ENCODE data around the gene ELOVL6. TPM values are rescaled to one million over a fixed set of nuclear protein-coding genes. Genes with fewer than 3 reads are reported as not detected.
"Not testable (repeated sequence)": the region's sequence is repeated elsewhere in the genome, so short reads cannot be mapped to it uniquely, and the experiment has no call there.

ELOVL6 gene
- total RNA-seq, 1 donor from 2014 or later, result 15.6 TPM

DNA sequence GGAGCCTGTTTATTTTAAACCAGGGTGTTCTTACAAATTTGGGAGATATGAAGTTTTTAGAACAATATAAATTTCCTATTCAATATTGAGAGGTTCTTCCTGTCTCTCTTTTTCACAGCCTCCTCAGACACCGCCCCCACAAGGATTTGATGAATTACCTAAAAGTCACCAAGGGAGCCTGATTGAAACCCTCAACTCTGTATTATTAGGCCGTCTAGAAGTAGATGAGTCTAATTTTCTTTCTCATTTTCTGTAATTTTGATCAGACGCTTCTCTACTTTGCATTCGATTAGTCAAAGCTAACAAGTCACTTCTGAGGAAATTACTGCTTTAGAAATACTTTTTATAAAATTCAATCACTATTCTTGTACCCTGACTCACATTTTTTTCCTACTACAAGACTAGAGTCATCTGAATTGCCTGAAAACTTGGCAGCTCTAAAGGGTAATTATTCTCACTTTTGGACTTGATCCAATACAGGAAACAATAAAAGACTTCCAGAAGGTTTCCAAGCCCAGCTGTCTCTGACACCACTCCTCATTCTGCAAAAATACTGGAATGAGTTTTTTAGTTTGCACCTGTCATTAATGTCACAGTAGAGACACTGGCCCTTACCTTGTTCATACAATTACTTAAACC is 111.2 kb downstream of the ELOVL6 start:
- Mint-ChIP-seq H3K36me3 (ENCODE audit: low read depth) (peaks cover 13% of the 10 kb centered on the region), H3K27ac (peak overlapping the region; percentile 53), H3K4me3 (no peak overlapping the region), H3K9me3 (peaks cover 15% of the 10 kb centered on the region), H3K27me3 (no peaks in the 10 kb centered on the region), H3K4me1 (peaks cover 52% of the 10 kb centered on the region)
- intact Hi-C loops (cut with micrococcal nuclease), result no loop called here
- no peak for DNase-seq

DNA sequence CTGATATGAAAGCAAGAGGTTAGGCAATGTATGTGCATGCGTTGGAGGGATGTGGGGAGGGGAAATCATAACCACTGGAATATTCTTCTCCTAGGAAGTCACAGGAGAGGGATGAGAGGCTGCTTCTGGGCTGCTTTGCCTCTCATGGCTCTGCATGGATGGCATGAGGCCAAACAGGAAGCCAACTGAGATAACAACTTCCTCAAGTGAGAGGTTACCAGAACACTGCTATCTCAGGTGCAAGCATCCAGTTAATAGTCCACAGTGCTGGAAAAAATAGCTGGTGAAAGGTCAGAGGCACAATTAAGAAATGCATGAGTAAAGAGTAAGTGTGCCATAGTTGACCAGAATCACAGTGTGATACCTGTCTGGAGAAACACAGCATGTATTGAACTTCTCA is 113.3 kb downstream of the ELOVL6 start:
- Mint-ChIP-seq H3K4me1 (peaks cover 41% of the 10 kb centered on the region), H3K36me3 (ENCODE audit: low read depth) (peaks cover 20% of the 10 kb centered on the region), H3K9me3 (peaks cover 15% of the 10 kb centered on the region), H3K27me3 (no peaks in the 10 kb centered on the region), H3K4me3 (no peak overlapping the region), H3K27ac (peak overlapping the region; percentile 49)
- peak; percentile 69 for DNase-seq
- intact Hi-C loops (cut with micrococcal nuclease), result no loop called here

DNA sequence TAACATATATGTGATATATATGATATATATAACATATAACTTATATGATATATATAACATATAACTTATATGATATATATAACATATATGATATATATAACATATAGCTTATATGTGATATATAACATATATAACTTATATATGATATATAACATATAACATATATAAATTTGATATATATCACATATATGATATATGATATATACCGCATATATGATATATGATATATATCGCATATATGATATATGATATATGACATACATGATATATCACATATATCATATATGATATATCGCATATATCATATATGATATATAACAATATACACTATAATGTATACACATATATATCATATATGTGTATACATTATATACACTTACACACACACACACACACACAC is 114.3 kb downstream of the ELOVL6 start:
- Mint-ChIP-seq H3K4me1 (peaks cover 32% of the 10 kb centered on the region), H3K4me3 (no peak overlapping the region), H3K27me3 (no peaks in the 10 kb centered on the region), H3K9me3 (peaks cover 21% of the 10 kb centered on the region), H3K27ac (no peak overlapping the region), H3K36me3 (ENCODE audit: low read depth) (peaks cover 22% of the 10 kb centered on the region)
- no peak for DNase-seq
- intact Hi-C loops (cut with micrococcal nuclease), result no loop called here

DNA sequence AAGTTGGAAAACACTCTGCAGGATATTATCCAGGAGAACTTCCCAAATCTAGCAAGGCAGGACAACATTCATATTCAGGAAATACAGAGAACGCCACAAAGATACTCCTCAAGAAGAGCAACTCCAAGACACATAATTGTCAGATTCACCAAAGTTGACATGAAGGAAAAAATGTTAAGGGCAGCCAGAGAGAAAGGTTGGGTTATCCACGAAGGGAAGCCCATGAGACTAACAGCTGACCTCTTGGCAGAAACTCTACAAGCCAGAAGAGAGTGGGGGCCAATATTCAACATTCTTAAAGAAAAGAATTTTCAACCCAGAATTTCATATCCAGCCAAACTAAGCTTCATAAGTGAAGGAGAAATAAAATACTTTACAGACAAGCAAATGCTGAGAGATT is 120.3 kb downstream of the ELOVL6 start:
- DNase-seq; H3K9me3 Mint-ChIP-seq; H3K4me1 Mint-ChIP-seq; H3K4me3 Mint-ChIP-seq; H3K27ac Mint-ChIP-seq; intact Hi-C loops (cut with micrococcal nuclease); H3K27me3 Mint-ChIP-seq: not testable (repeated sequence)
- peaks cover 28% of the 10 kb centered on the region for H3K36me3 Mint-ChIP-seq (ENCODE audit: low read depth)

DNA sequence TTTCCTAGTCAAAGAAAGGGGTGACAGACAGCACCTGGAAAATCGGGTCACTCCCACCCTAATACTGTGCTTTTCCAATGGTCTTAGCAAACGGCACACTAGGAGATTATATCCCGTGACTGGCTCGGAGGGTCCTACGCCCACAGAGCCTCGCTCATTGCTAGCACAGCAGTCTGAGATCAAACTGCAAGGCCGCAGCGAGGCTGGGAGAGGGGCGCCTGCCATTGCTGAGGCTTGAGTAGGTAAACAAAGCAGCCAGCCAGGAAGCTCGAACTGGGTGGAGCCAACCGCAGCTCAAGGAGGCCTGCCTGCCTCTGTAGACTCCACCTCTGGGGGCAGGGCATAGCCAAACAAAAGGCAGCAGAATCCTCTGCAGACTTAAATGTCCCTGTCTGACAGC is 121.6 kb downstream of the ELOVL6 start:
- H3K9me3 Mint-ChIP-seq; H3K4me1 Mint-ChIP-seq; DNase-seq; H3K27me3 Mint-ChIP-seq; H3K4me3 Mint-ChIP-seq; intact Hi-C loops (cut with micrococcal nuclease); H3K27ac Mint-ChIP-seq: not testable (repeated sequence)
- H3K36me3 Mint-ChIP-seq (ENCODE audit: low read depth), result peaks cover 25% of the 10 kb centered on the region

DNA sequence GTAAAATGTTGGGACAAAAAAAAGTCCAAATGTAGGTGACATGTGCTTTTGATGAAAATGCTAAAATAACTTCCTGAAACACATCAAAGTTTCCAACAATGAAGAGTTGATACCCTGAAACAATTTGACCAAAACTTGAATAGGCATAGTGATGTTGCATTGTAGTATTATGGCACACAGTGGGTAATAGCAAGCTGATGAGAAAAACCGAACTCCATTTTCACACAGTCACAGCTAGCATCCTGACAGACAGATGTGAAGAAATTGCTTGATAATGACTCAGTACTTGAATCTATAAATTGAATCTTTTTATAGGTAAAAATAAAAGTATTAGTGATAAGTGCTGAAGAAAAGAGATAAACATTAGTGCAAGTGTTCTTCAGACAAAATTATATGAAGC is 122.5 kb downstream of the ELOVL6 start:
- Mint-ChIP-seq H3K4me3 (no peak overlapping the region), H3K27me3 (no peaks in the 10 kb centered on the region), H3K4me1 (peaks cover 6% of the 10 kb centered on the region), H3K9me3 (peaks cover 9% of the 10 kb centered on the region), H3K27ac (no peak overlapping the region), H3K36me3 (ENCODE audit: low read depth) (peaks cover 23% of the 10 kb centered on the region)
- intact Hi-C loops (cut with micrococcal nuclease), result no loop called here
- DNase-seq, result no peak

DNA sequence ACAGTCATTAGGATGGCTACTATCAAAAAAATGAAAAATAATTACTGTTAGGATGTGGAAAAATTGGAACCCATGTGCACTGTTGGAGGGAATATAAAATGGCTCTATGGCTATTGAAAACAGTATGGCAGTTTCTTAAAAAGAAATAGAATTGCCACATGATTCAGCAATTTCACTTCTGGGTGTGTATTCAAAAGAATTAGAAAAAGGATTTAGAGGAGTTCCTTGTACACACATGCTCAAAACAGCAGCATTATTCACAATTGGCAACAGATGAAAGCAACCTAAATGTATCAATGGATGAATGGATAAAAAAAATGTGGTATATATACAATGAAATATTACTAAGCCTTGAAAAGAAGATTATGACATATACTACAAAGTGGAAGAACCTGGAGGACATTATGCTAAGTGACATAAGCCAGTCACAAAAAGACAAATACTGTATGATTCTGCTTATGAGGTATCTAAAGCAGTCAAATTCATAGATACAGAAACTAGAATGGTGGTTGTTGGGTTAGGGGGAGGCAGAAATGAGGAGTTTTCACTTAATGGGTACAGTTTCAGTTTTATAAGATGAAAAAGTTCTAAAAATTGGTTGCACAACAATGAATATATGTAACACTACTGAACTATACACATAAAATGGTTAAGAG is 123.2 kb downstream of the ELOVL6 start:
- peaks cover 9% of the 10 kb centered on the region for H3K9me3 Mint-ChIP-seq
- no peak overlapping the region for H3K4me3 Mint-ChIP-seq
- H3K27me3 Mint-ChIP-seq, result no peaks in the 10 kb centered on the region
- no peak for DNase-seq
- peaks cover 6% of the 10 kb centered on the region for H3K4me1 Mint-ChIP-seq
- H3K36me3 Mint-ChIP-seq (ENCODE audit: low read depth), result peaks cover 25% of the 10 kb centered on the region
- intact Hi-C loops (cut with micrococcal nuclease), result no loop called here
- H3K27ac Mint-ChIP-seq, result no peak overlapping the region

DNA sequence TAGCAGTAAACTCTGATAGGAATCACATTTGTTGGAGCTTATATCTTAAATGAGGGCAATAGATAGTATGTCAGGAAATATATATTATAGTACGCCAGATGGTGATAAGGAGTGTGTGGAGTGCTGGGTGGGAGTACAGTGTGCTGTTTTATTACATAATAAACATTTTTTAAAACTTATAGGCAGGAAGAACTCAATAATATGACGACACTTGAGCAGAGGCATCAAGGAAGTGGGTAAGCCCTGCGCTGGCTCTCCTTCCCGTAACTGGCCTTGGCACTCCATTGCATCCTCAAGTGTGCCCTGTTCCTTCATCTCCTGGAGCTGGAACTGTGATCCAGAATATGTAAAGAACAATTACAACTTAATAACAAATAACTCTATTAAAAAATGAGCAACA is 123.8 kb downstream of the ELOVL6 start:
- intact Hi-C loops (cut with micrococcal nuclease), result no loop called here
- Mint-ChIP-seq H3K4me1 (peaks cover 6% of the 10 kb centered on the region), H3K36me3 (ENCODE audit: low read depth) (peaks cover 24% of the 10 kb centered on the region), H3K9me3 (peaks cover 6% of the 10 kb centered on the region), H3K27ac (no peak overlapping the region), H3K27me3 (no peaks in the 10 kb centered on the region), H3K4me3 (no peak overlapping the region)
- DNase-seq, result no peak

DNA sequence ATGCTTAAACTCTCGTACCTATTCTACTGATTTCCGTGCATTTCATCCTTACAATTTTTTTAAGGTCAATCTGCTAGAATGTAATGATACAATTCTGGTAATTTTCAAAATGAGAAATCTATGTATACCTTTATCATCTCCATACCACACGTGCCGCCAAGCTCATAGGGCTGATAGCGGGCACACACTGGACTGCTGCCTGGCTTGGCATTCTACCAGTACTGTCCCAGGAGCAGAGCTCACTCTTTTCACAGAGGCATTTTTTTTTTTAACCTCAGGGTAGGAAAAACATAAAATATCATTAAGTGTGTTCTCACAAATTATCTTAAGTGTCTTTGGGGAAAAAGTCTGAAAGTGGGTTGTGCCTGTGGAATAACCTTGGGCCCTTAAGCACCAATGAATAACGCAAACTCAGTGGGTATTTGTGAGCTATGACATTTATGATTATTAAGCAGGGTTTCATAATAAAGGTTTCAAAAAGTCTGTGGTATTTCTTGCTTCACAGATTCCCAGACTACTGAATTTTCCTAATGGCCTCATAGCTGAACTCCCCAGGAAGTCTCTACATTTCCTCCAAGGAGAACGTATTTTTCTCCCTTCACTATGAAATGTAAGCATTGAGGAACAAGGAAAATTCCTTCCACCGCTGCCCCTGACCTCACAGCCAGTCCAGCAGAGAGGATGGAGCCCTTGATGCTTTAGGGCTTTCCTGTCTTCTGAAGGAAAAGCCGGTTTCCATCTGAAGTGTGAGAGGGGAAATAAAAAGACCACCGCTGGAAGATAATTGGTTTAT is 125.2 kb downstream of the ELOVL6 start:
- H3K4me3 Mint-ChIP-seq, result no peak overlapping the region
- DNase-seq, result no peak
- intact Hi-C loops (cut with micrococcal nuclease), result no loop called here
- no peaks in the 10 kb centered on the region for H3K9me3 Mint-ChIP-seq
- peaks cover 6% of the 10 kb centered on the region for H3K4me1 Mint-ChIP-seq
- no peak overlapping the region for H3K27ac Mint-ChIP-seq
- peaks cover 20% of the 10 kb centered on the region for H3K36me3 Mint-ChIP-seq (ENCODE audit: low read depth)
- H3K27me3 Mint-ChIP-seq, result no peaks in the 10 kb centered on the region

DNA sequence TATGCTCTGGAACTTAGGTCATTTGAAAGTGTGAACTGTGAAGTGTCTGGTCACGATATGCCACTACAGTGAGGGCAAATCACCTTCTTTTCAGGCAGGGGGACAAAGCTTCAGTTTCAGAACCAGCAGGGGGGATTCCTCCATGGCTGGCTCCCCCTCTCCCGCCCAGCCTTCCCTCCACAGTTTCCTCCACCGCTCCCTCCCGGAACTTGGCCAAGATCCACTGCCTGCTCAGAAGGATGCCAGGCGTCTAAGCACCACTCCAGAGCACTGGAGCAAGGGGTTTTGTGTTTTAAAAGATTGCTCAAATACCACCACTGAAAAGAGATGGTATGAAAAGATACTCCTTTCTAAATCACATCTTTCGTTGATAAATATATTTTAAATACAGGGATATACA is 126.9 kb downstream of the ELOVL6 start:
- no peak overlapping the region for H3K4me3 Mint-ChIP-seq
- DNase-seq, result no peak
- intact Hi-C loops (cut with micrococcal nuclease), result no loop called here
- H3K27me3 Mint-ChIP-seq, result no peaks in the 10 kb centered on the region
- H3K27ac Mint-ChIP-seq, result no peak overlapping the region
- peaks cover 6% of the 10 kb centered on the region for H3K4me1 Mint-ChIP-seq
- H3K36me3 Mint-ChIP-seq (ENCODE audit: low read depth), result peaks cover 11% of the 10 kb centered on the region
- no peaks in the 10 kb centered on the region for H3K9me3 Mint-ChIP-seq

DNA sequence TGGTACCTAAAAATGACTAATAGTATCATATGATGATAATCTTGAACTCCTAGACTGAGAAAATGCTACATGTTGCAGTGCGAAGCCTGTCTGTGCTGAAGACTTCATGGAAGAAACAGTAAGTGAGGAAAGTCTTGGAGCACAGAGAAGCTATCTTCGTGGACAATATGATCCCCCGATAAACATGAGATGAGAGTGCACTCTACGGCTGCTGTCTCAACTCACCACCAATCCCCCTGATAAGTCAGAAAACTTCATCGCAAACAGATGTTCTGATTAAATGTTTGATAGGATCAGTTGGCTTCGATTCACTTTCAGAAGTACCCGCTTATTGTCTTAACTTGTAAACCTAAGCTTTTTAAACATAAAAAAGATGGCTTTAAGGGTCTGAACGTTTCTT is 130.2 kb downstream of the ELOVL6 start:
- peaks cover 7% of the 10 kb centered on the region for H3K36me3 Mint-ChIP-seq (ENCODE audit: low read depth)
- no peaks in the 10 kb centered on the region for H3K9me3 Mint-ChIP-seq
- no peak for DNase-seq
- no peak overlapping the region for H3K27ac Mint-ChIP-seq
- H3K4me1 Mint-ChIP-seq, result no peaks in the 10 kb centered on the region
- no peaks in the 10 kb centered on the region for H3K27me3 Mint-ChIP-seq
- intact Hi-C loops (cut with micrococcal nuclease), result no loop called here
- H3K4me3 Mint-ChIP-seq, result no peak overlapping the region

DNA sequence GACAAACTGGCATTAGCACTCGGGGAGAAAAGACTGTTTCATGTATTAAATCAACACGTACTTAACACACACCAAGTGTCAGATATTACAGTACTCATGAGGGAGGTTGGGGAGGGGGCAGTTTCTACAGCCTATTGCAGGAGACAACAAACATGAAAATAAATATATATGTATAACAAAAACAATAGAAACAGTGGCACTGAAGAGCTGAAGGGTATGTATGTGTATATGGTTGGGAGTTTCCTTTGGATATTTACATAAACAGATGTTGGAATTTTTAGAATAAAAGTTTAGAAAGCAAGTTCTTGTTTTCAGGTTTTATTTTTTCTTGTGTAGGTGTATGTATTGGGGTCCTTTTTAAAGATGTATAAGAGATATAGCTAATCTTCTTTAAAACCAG is 133.5 kb downstream of the ELOVL6 start:
- Mint-ChIP-seq H3K27ac (no peak overlapping the region), H3K27me3 (no peaks in the 10 kb centered on the region), H3K9me3 (no peaks in the 10 kb centered on the region), H3K4me3 (no peak overlapping the region), H3K4me1 (peaks cover 18% of the 10 kb centered on the region), H3K36me3 (ENCODE audit: low read depth) (peaks cover 1% of the 10 kb centered on the region)
- intact Hi-C loops (cut with micrococcal nuclease), result no loop called here
- DNase-seq, result no peak

DNA sequence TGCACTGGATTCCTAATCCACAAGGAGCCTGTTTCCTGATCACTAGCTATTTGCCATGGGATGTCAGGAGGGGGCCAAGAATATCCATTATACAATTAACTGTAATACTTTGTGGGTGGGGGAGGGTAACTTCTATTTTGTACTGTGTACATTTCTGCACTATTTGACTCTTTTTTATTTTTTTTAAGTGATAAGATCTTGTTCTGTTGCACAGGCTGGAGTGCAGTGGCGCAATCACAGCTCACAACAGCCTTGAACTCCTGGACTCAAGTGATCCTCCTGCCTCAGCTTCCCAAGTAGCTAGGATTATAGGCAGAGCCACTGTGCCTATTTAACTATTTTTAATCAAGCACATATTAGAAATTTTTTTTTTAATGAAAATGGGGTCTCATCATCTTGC is 134.1 kb downstream of the ELOVL6 start:
- H3K36me3 Mint-ChIP-seq (ENCODE audit: low read depth), result peaks cover 1% of the 10 kb centered on the region

DNA sequence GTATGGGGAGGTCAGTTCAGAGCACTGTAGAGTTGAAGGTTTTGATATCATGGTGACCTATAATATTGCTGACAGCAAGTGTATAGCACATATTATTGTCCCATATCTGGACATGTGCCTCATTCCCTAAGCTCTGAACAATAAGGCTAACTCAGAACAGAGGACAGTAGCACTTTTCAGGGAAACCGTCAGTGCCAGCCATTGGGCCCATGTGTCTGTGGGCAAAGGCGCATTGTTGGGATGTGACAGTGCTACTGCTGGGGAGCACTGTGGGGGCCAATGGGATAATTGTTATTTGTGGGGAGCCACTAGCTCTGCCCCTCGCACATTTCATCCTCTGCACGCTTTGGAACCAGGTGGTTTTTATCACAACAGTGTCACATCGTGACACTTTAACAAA is 136.2 kb downstream of the ELOVL6 start:
- H3K9me3 Mint-ChIP-seq, result no peaks in the 10 kb centered on the region
- intact Hi-C loops (cut with micrococcal nuclease), result no loop called here
- H3K4me3 Mint-ChIP-seq, result no peak overlapping the region
- peaks cover 38% of the 10 kb centered on the region for H3K4me1 Mint-ChIP-seq
- H3K36me3 Mint-ChIP-seq (ENCODE audit: low read depth), result peaks cover under 1% of the 10 kb centered on the region
- no peaks in the 10 kb centered on the region for H3K27me3 Mint-ChIP-seq
- no peak for DNase-seq
- H3K27ac Mint-ChIP-seq, result no peak overlapping the region

More for the DNA sequence above, 134.1 kb downstream of the ELOVL6 start:
- Mint-ChIP-seq H3K27me3 (no peaks in the 10 kb centered on the region), H3K4me3 (no peak overlapping the region), H3K4me1 (peaks cover 24% of the 10 kb centered on the region), H3K9me3 (no peaks in the 10 kb centered on the region), H3K27ac (no peak overlapping the region)
- intact Hi-C loops (cut with micrococcal nuclease), result no loop called here
- no peak for DNase-seq
